Activated CD4-positive, alpha-beta T cell treated with anti-CD3 and anti-CD28 coated beads for 36 hours (primary cell): ENCODE results near the gene UNC93A. TPM values are rescaled to one million over a fixed set of nuclear protein-coding genes. Genes with fewer than 3 reads are reported as not detected.

Experiments
- ATAC-seq: fragments of 200-7000 bp; cut with Tn5 transposase; one replicate; pipeline ENCODE4 v1.10.0; 2021; ENCODE audit warnings: mild to moderate bottlenecking, moderate library complexity
- CTCF ChIA-PET: fragments of 350-600 bp; sonication (Branson Sonifier 250); formaldehyde crosslinking; loops from one replicate; lab custom pipeline; 2021; ENCODE audit warnings: antibody characterized with exemption; lab: Charles Lee
- POLR2A ChIA-PET: fragments of 350-600 bp; sonication (Branson Sonifier 250); formaldehyde crosslinking; loops from one replicate; lab custom pipeline; 2021; ENCODE audit warnings: antibody characterized with exemption, inconsistent platforms; lab: Charles Lee
- DNase-seq: peaks from one replicate; pipeline ENCODE4 v3.0.0-alpha.2; 2020
- H3K27ac Mint-ChIP-seq: one replicate; pipeline ENCODE4 v1.8.0; 2021; ENCODE audit warnings: mixed read lengths
- H3K27me3 Mint-ChIP-seq: one replicate; pipeline ENCODE4 v1.8.0; 2021; ENCODE audit warnings: mixed read lengths
- H3K36me3 Mint-ChIP-seq: one replicate; pipeline ENCODE4 v1.8.0; 2021; ENCODE audit warnings: low read depth, mixed read lengths
- H3K4me1 Mint-ChIP-seq: one replicate; pipeline ENCODE4 v1.8.0; 2021; ENCODE audit warnings: mixed read lengths
- H3K4me3 Mint-ChIP-seq: one replicate; pipeline ENCODE4 v1.8.0; 2021; ENCODE audit warnings: mild to moderate bottlenecking, moderate library complexity, mixed read lengths
- H3K9me3 Mint-ChIP-seq: one replicate; pipeline ENCODE4 v1.8.0; 2021; ENCODE audit warnings: low read depth, mixed read lengths
- intact Hi-C, 2 experiments: fragments of 100-400 bp; cut with DNase I in 1 of 2; cut with micrococcal nuclease in 1 of 2; formaldehyde crosslinking; loops; one replicate each; pipeline versions ENCODE4 v1.14.2 to v1.15.1; 2022 to 2024; cut with DNase I, micrococcal nuclease
- total RNA-seq, 2 experiments: library from RNA; stranded (reverse); gene quantifications; one replicate each; pipeline ENCODE4 v1.2.3, GENCODE V29; 2021

The UNC93A gene
- total RNA-seq, 2 experiments from 2014 or later = not detected

DNA sequence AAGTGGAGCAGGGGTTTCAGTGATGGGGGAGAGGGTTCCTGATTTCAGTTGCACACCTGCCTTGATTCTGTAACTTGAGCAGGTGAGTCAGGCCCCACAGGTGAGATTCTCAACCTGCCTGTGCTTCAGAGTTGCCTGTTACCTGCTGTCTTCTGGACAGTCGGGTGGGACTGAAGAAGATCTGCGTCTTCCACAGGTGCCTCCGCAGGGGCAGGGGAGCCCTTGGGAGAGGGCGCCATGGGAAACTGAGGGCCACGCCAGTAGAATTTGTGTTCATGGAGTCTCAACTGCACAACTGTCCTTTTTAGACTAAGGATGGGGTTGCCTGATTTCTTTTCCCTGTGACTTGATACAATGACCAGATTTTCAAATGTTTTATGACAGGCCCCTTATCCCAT lies 5.2 kb downstream of the UNC93A start:
- Mint-ChIP-seq H3K36me3 (no peaks in the 10 kb centered on the region), H3K9me3 (no peaks in the 10 kb centered on the region), H3K27me3 (peaks cover 6% of the 10 kb centered on the region), H3K27ac (no peak overlapping the region), H3K4me3 (no peak overlapping the region), H3K4me1 (no peaks in the 10 kb centered on the region)
- DNase-seq (no peak), ATAC-seq (no peak)
- intact Hi-C loops = loop anchor here in 1 of 2 experiments (10.0 kb wide), 2 partner anchors 79 to 111 kb away; no protein-coding TSS in a partner anchor
- CTCF ChIA-PET = interaction anchor here (1.2 kb wide), 1 partner anchor 55 kb away, joined by 4 read pairs; no protein-coding TSS in a partner anchor
- POLR2A ChIA-PET = no interaction called here

DNA sequence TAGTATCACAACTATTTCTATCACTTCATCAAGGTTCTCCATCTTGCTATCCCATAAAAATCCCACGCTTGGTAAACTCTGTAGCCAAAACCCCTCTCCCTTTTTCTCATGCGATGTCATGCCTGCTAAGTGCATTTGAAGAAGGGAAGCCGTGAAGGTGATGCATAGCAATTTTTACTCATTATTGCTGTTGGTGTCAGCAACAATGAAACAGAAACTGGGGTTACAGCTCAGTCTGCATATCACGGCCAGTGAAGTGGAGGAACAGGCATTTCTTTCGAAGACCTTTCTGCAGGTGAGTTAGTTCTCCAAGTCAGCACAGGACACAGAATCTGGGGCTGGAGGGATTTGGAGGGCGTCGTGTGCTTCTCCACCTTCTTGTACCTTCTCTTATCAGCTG lies 5.8 kb downstream of the UNC93A start:
- CTCF ChIA-PET = interaction anchor here (1.2 kb wide), 1 partner anchor 55 kb away, joined by 4 read pairs; no protein-coding TSS in a partner anchor

GRCh38 chr6:167298127-167298526 lies 7.0 kb downstream of the UNC93A start:
- H3K27ac Mint-ChIP-seq = no peak overlapping the region
- ATAC-seq (no peak), DNase-seq (no peak)
- CTCF ChIA-PET = no interaction called here
- no peaks in the 10 kb centered on the region for H3K36me3 Mint-ChIP-seq
- H3K4me1 Mint-ChIP-seq = no peaks in the 10 kb centered on the region
- no peak overlapping the region for H3K4me3 Mint-ChIP-seq
- no peaks in the 10 kb centered on the region for H3K9me3 Mint-ChIP-seq
- intact Hi-C loops = loop anchor here in 1 of 2 experiments (10.0 kb wide), 2 partner anchors 77 to 113 kb away; no protein-coding TSS in a partner anchor
- peaks cover 9% of the 10 kb centered on the region for H3K27me3 Mint-ChIP-seq
- POLR2A ChIA-PET = no interaction called here

More for the DNA sequence above, 5.8 kb downstream of the UNC93A start:
- ATAC-seq = peak; percentile 33
- no peak overlapping the region for H3K4me3 Mint-ChIP-seq
- DNase-seq = no peak
- POLR2A ChIA-PET = no interaction called here
- intact Hi-C loops = loop anchor here in 1 of 2 experiments (10.0 kb wide), 2 partner anchors 78 to 112 kb away; no protein-coding TSS in a partner anchor
- H3K4me1 Mint-ChIP-seq = no peaks in the 10 kb centered on the region
- no peak overlapping the region for H3K27ac Mint-ChIP-seq
- H3K27me3 Mint-ChIP-seq = peaks cover 6% of the 10 kb centered on the region
- no peaks in the 10 kb centered on the region for H3K9me3 Mint-ChIP-seq
- no peaks in the 10 kb centered on the region for H3K36me3 Mint-ChIP-seq

DNA sequence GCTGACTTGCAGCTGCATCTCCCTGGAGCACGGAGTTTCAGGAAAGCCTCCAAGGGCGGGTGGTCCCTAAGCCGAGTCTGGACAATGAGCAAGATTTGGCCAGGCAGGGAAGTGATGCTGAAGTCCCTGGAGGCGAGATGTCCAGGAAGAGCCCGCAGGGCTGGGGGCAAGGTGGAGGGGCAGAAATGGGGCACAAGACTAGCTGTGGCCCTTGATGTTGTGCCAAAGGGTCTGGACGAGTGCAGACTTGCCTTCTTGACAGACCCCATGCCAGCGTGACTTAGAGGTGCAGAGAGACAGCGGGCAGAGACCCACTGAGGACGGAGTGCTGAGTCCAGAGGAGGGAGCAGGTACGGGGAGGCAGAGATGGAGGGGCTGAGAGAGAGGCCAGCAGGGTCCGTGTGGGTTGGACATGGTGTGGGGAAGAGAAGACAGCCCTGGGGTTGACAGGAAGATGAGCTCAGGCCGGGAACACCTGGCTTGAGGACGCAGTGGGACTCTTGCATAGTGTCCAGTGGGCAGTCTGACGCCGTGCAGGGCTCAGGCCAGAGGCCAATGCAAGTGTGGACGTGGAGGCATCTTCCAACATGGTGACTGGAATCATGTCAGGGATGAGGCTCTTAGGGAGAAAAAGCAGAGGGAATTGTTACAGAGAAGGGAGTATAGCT lies 8.7 kb downstream of the UNC93A start:
- ChIA-PET CTCF (no interaction called here), POLR2A (no interaction called here)
- no peak for ATAC-seq
- DNase-seq = no peak
- H3K9me3 Mint-ChIP-seq = no peaks in the 10 kb centered on the region
- no peaks in the 10 kb centered on the region for H3K36me3 Mint-ChIP-seq
- no peak overlapping the region for H3K4me3 Mint-ChIP-seq
- no peaks in the 10 kb centered on the region for H3K4me1 Mint-ChIP-seq
- H3K27ac Mint-ChIP-seq = no peak overlapping the region
- H3K27me3 Mint-ChIP-seq = peaks cover 9% of the 10 kb centered on the region
- intact Hi-C loops = loop anchor here (10.0 kb wide), 3 partner anchors 75 to 525 kb away; no protein-coding TSS in a partner anchor

GRCh38 chr6:167300902-167301777 lies 10.0 kb downstream of the UNC93A start:
- intact Hi-C loops = loop anchor here in 1 of 2 experiments (10.0 kb wide), 1 partner anchor 526 kb away; no protein-coding TSS in a partner anchor
- ChIA-PET CTCF (interaction anchor here (0.5 kb wide), 1 partner anchor 482 kb away, joined by 3 read pairs; no protein-coding TSS in a partner anchor), POLR2A (no interaction called here)
- Mint-ChIP-seq H3K4me1 (no peaks in the 10 kb centered on the region), H3K27ac (no peak overlapping the region), H3K4me3 (no peak overlapping the region), H3K36me3 (no peaks in the 10 kb centered on the region), H3K9me3 (no peaks in the 10 kb centered on the region), H3K27me3 (peaks cover 7% of the 10 kb centered on the region)
- no peak for DNase-seq
- no peak for ATAC-seq

DNA sequence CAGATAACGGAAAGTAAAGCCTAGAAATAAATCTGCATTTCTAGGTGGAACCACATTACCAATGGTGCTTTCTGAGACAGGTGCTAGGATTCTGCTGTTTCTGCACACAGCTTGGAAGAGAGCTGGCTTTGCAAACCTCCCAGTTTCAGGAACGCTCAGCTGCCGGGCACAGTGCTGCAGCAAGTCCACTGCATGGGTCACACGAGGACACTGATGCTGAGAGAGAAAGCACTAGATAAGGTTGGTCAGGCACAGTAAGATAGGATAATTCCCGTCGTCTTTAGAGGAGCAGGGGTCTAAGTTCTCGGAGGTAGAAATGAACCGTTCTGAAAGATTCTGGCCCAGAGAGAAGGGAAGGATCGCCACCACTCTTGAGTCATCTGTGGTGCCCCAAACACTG lies 11.0 kb downstream of the UNC93A start:
- peaks cover 7% of the 10 kb centered on the region for H3K27me3 Mint-ChIP-seq
- intact Hi-C loops = loop anchor here in 1 of 2 experiments (10.0 kb wide), 1 partner anchor 527 kb away; no protein-coding TSS in a partner anchor
- no peak overlapping the region for H3K27ac Mint-ChIP-seq
- no peaks in the 10 kb centered on the region for H3K36me3 Mint-ChIP-seq
- POLR2A ChIA-PET = no interaction called here
- H3K9me3 Mint-ChIP-seq = no peaks in the 10 kb centered on the region
- no peaks in the 10 kb centered on the region for H3K4me1 Mint-ChIP-seq
- CTCF ChIA-PET = no interaction called here
- ATAC-seq (no peak), DNase-seq (no peak)
- no peak overlapping the region for H3K4me3 Mint-ChIP-seq

GRCh38 chr6:167302796-167303195 lies 11.7 kb downstream of the UNC93A start:
- peaks cover 9% of the 10 kb centered on the region for H3K27me3 Mint-ChIP-seq
- H3K9me3 Mint-ChIP-seq = peaks cover 3% of the 10 kb centered on the region
- intact Hi-C loops = loop anchor here in 1 of 2 experiments (10.0 kb wide), 1 partner anchor 528 kb away; no protein-coding TSS in a partner anchor
- H3K27ac Mint-ChIP-seq = no peak overlapping the region
- ATAC-seq (no peak), DNase-seq (no peak)
- no peak overlapping the region for H3K4me3 Mint-ChIP-seq
- H3K36me3 Mint-ChIP-seq = no peaks in the 10 kb centered on the region
- H3K4me1 Mint-ChIP-seq = no peaks in the 10 kb centered on the region
- ChIA-PET POLR2A (interaction anchor here (0.6 kb wide), 1 partner anchor 654 kb away, joined by 3 read pairs; no protein-coding TSS in a partner anchor), CTCF (no interaction called here)

DNA sequence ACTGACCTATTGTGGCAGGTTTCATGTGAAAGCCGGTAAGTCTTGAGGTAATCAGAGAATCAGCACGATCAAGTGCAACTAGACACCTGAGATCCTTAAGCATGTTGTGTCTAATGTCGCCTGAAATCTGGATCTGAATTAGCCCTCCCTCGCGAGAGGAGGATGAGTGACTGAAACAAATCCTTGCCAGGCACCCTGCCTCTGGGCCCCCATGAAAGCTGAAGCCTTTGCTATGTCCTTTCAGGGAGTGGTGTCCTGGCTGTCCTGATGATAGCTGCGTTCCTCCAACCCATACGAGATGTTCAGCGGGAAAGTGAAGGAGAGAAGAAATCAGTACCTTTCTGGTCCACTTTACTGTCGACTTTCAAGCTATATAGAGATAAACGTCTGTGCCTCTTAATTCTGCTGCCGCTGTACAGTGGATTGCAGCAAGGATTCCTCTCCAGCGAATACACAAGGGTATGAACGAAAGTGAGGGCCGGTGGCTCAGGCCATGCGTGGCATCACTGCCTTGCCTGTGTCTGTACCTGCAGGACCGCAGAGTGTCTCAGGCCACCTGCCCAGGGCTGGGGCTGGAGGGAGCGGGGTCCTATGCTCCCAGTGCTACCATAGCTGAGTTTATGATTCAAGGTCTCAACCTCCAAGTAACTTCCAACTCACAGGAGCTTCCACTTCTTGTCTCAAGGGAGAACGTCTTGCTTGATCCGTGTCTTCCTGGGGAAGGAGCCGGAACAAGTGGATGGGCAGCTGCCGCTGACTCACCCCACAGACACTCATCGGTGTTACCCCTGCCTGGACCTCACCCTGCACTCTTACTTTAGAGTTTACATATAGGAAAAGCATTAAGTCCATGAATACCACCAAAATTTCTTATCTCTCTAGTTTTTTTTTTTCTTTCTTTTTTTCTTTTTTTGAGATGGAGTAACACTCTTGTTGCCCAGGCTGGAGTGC lies 12.8 kb downstream of the UNC93A start:
- Mint-ChIP-seq H3K27me3 (peaks cover 9% of the 10 kb centered on the region), H3K9me3 (peaks cover 3% of the 10 kb centered on the region), H3K36me3 (no peaks in the 10 kb centered on the region), H3K4me1 (no peaks in the 10 kb centered on the region), H3K4me3 (no peak overlapping the region), H3K27ac (no peak overlapping the region)
- POLR2A ChIA-PET = no interaction called here
- CTCF ChIA-PET = interaction anchor here (0.6 to 0.7 kb wide), 3 partner anchors 237 to 404 kb away, joined by 3 to 5 read pairs (median 4); no protein-coding TSS in a partner anchor
- intact Hi-C loops = loop anchor here in 1 of 2 experiments (10.0 kb wide), 1 partner anchor 529 kb away; no protein-coding TSS in a partner anchor
- no peak for ATAC-seq
- no peak for DNase-seq

- CTCF ChIA-PET = interaction anchor here (0.5 kb wide), 1 partner anchor 269 kb away, joined by 3 read pairs; no protein-coding TSS in a partner anchor
- H3K36me3 Mint-ChIP-seq = no peaks in the 10 kb centered on the region
- no peak for ATAC-seq
- H3K4me3 Mint-ChIP-seq = no peak overlapping the region
- H3K4me1 Mint-ChIP-seq = no peaks in the 10 kb centered on the region
- no peak overlapping the region for H3K27ac Mint-ChIP-seq
- peaks cover 3% of the 10 kb centered on the region for H3K9me3 Mint-ChIP-seq
- H3K27me3 Mint-ChIP-seq = peaks cover 7% of the 10 kb centered on the region
- POLR2A ChIA-PET = no interaction called here
- no peak for DNase-seq
- intact Hi-C loops = loop anchor here in 1 of 2 experiments (10.0 kb wide), 1 partner anchor 530 kb away; no protein-coding TSS in a partner anchor
Observed at GRCh38 chr6:167304912-167305311, 13.8 kb downstream of the UNC93A start.

DNA sequence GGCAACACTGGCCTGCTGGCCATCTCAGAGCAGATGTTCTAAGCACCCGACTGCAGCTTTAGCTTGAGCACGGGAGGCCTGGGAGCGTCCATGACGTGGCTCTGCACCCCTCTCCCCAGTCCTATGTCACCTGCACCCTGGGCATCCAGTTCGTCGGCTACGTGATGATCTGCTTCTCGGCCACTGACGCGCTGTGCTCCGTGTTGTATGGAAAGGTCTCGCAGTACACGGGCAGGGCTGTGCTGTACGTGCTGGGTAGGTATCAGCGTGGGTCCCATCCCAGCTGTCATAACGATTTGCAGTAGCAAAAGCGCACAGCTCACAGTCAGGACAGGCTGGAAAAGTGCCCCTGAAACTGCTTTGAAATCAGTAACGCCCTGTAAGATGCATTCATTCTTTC lies 14.7 kb downstream of the UNC93A start:
- no peak for ATAC-seq
- Mint-ChIP-seq H3K4me1 (no peaks in the 10 kb centered on the region), H3K27me3 (peaks cover 6% of the 10 kb centered on the region), H3K36me3 (no peaks in the 10 kb centered on the region), H3K9me3 (peaks cover 3% of the 10 kb centered on the region), H3K4me3 (no peak overlapping the region), H3K27ac (no peak overlapping the region)
- CTCF ChIA-PET = no interaction called here
- intact Hi-C loops = loop anchor here in 1 of 2 experiments (10.0 kb wide), 1 partner anchor 531 kb away; no protein-coding TSS in a partner anchor
- POLR2A ChIA-PET = no interaction called here
- no peak for DNase-seq
